Neural progenitor cell (in vitro differentiated cells): Measurements from ENCODE around the gene FKBP1B. TPM values are rescaled to one million over a fixed set of nuclear protein-coding genes. Genes with fewer than 3 reads are reported as not detected.

Source experiments
- DNase-seq: peaks from one replicate; pipeline ENCODE4 v3.0.0-alpha.2; 2016; ENCODE audit warnings: low spot score
- H2AFZ ChIP-seq: fragments of 200-600 bp; sonication (generic); replicated peaks from 2 replicates; pipeline ENCODE4 v1.6.1; 2016; ENCODE audit warnings: antibody characterized with exemption
- H3F3A ChIP-seq: fragments of 200-600 bp; sonication (generic); 2 replicates; pipeline ENCODE4 v1.6.1; 2016; ENCODE audit warnings: antibody characterized with exemption, low read depth
- H3K27ac ChIP-seq: fragments of 200-600 bp; sonication (generic); 2 replicates; pipeline ENCODE4 v1.5.1; 2016; ENCODE audit warnings: mild to moderate bottlenecking
- H3K27me3 ChIP-seq: fragments of 200-600 bp; sonication (generic); 2 replicates; pipeline ENCODE4 v1.6.1; 2016; ENCODE audit warnings: mild to moderate bottlenecking, moderate library complexity
- H3K36me3 ChIP-seq: fragments of 200-600 bp; sonication (generic); 2 replicates; pipeline ENCODE4 v1.5.1; 2016
- H3K4me1 ChIP-seq: fragments of 200-600 bp; sonication (generic); 2 replicates; pipeline ENCODE4 v1.6.1; 2016; ENCODE audit warnings: mixed run types
- H3K4me2 ChIP-seq: fragments of 200-600 bp; sonication (generic); 2 replicates; pipeline ENCODE4 v1.6.1; 2016
- H3K4me3 ChIP-seq: fragments of 200-600 bp; sonication (generic); 2 replicates; pipeline ENCODE4 v1.5.1; 2016
- H3K79me2 ChIP-seq: fragments of 200-600 bp; sonication (generic); 2 replicates; pipeline ENCODE4 v1.6.1; 2016; ENCODE audit warnings: low read depth
- H3K9ac ChIP-seq: fragments of 200-600 bp; sonication (generic); 2 replicates; pipeline ENCODE4 v1.6.1; 2016
- H3K9me3 ChIP-seq: fragments of 200-600 bp; sonication (generic); 2 replicates; pipeline ENCODE4 v1.5.1; 2016; ENCODE audit warnings: low read depth
- H4K20me1 ChIP-seq: fragments of 200-600 bp; sonication (generic); 2 replicates; pipeline ENCODE4 v1.6.1; 2016; ENCODE audit warnings: low read depth
- H3K27ac Mint-ChIP-seq: 3 replicates; pipeline ENCODE4 v1.8.0; 2021; ENCODE audit warnings: mixed read lengths
- H3K27me3 Mint-ChIP-seq: 2 replicates; pipeline ENCODE4 v1.8.0; 2022; ENCODE audit warnings: low read depth, mild to moderate bottlenecking, inconsistent platforms, moderate library complexity, mixed read lengths; ENCODE audit not compliant: insufficient read depth
- H3K36me3 Mint-ChIP-seq: 3 replicates; pipeline ENCODE4 v1.8.0; 2021; ENCODE audit warnings: mixed read lengths
- H3K4me1 Mint-ChIP-seq: 3 replicates; pipeline ENCODE4 v1.8.0; 2021; ENCODE audit warnings: mixed read lengths
- H3K4me3 Mint-ChIP-seq: 3 replicates; pipeline ENCODE4 v1.8.0; 2021; ENCODE audit warnings: mild to moderate bottlenecking, moderate library complexity, mixed read lengths
- H3K9me3 Mint-ChIP-seq: 3 replicates; pipeline ENCODE4 v1.8.0; 2020; ENCODE audit warnings: mixed read lengths
- CTCF ChIP-seq: fragments of 200-600 bp; sonication (generic); IDR thresholded peaks from 2 replicates; pipeline ENCODE4 v1.5.1; 2017; ENCODE audit warnings: antibody characterized with exemption, mild to moderate bottlenecking
- EZH2 ChIP-seq: fragments of 200-600 bp; sonication (generic); IDR thresholded peaks from 2 replicates; pipeline ENCODE4 v1.6.1; 2017; ENCODE audit warnings: antibody characterized with exemption, mild to moderate bottlenecking, moderate library complexity
- EZH2phosphoT487 ChIP-seq: fragments of 200-600 bp; sonication (generic); IDR thresholded peaks from 2 replicates; pipeline ENCODE4 v1.6.1; 2017; ENCODE audit warnings: antibody characterized with exemption
- total RNA-seq: library from RNA; depleted of rRNA; stranded (reverse); fragments of >200 nt; gene quantifications from 2 replicates; pipeline ENCODE4 v1.2.3, GENCODE V29; 2015; ENCODE audit warnings: low replicate concordance

The FKBP1B gene
- total RNA-seq, 1 donor from 2014 or later, result 46.0 TPM

GRCh38 chr2:24015562-24016375 is 33.8 kb upstream of the FKBP1B start:
- no peak overlapping the region for H3K4me2 ChIP-seq
- Mint-ChIP-seq H3K4me1 (peaks cover 7% of the 10 kb centered on the region), H3K36me3 (no peaks in the 10 kb centered on the region), H3K4me3 (no peak overlapping the region), H3K27me3 (peaks cover 9% of the 10 kb centered on the region), H3K9me3 (no peaks in the 10 kb centered on the region), H3K27ac (no peak overlapping the region)
- no peaks in the 10 kb centered on the region for H4K20me1 ChIP-seq
- no peak overlapping the region for H3K9ac ChIP-seq
- H3K36me3 ChIP-seq, result no peaks in the 10 kb centered on the region
- no peaks in the 10 kb centered on the region for H3K9me3 ChIP-seq
- no peaks in the 10 kb centered on the region for H3K79me2 ChIP-seq
- H2AFZ ChIP-seq, result no peak overlapping the region
- H3K4me1 ChIP-seq, result peaks cover 1% of the 10 kb centered on the region
- H3K4me3 ChIP-seq, result no peak overlapping the region
- no peaks in the 10 kb centered on the region for H3F3A ChIP-seq
- DNase-seq, result no peak
- peaks cover 6% of the 10 kb centered on the region for H3K27me3 ChIP-seq
- no peak overlapping the region for H3K27ac ChIP-seq
- TF ChIP-seq EZH2, result no peak
- no peak for TF ChIP-seq CTCF
- TF ChIP-seq EZH2phosphoT487, result no peak

DNA sequence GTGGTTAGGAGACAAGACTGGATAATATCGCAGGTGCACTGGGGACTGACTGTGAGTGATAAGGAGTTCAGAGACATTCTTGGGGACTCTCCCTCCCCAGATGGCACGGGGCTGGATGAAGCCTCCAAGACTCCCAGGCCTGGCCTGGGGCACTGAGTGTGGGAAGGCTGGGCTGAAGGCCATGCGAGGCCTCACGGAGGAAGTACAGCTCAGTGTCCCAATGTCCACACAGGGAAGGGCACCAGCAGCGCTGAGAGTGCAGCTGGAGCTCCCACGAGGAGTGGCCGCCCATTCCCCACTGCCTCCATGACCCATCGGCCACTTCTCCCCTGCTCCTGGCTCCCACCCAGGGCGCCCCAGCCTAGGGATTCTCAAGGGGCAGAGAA is 33.2 kb upstream of the FKBP1B start:
- Histone ChIP-seq H2AFZ (no peak overlapping the region), H3K36me3 (no peaks in the 10 kb centered on the region)
- no peak overlapping the region for H3K27ac Mint-ChIP-seq

GRCh38 chr2:24016853-24017703 is 32.5 kb upstream of the FKBP1B start:
- no peaks in the 10 kb centered on the region for H3K4me1 ChIP-seq
- no peak for TF ChIP-seq EZH2
- no peak for TF ChIP-seq EZH2phosphoT487
- TF ChIP-seq CTCF, result no peak
- no peak overlapping the region for H2AFZ ChIP-seq
- H3K9me3 Mint-ChIP-seq, result no peaks in the 10 kb centered on the region
- H3K4me2 ChIP-seq, result no peak overlapping the region
- H3K27me3 Mint-ChIP-seq, result peaks cover 4% of the 10 kb centered on the region
- H3K27ac ChIP-seq, result no peak overlapping the region
- no peaks in the 10 kb centered on the region for H3K79me2 ChIP-seq
- H4K20me1 ChIP-seq, result no peaks in the 10 kb centered on the region
- no peaks in the 10 kb centered on the region for H3K36me3 Mint-ChIP-seq
- no peaks in the 10 kb centered on the region for H3F3A ChIP-seq
- peaks cover 7% of the 10 kb centered on the region for H3K4me1 Mint-ChIP-seq
- H3K4me3 ChIP-seq, result no peak overlapping the region
- no peaks in the 10 kb centered on the region for H3K27me3 ChIP-seq
- no peaks in the 10 kb centered on the region for H3K36me3 ChIP-seq
- H3K9ac ChIP-seq, result no peak overlapping the region
- DNase-seq, result no peak
- H3K9me3 ChIP-seq, result no peaks in the 10 kb centered on the region
- H3K4me3 Mint-ChIP-seq, result no peak overlapping the region
- H3K27ac Mint-ChIP-seq, result no peak overlapping the region

More for the DNA sequence above, 33.2 kb upstream of the FKBP1B start:
- no peak overlapping the region for H3K27ac ChIP-seq
- Mint-ChIP-seq H3K36me3 (no peaks in the 10 kb centered on the region), H3K4me3 (no peak overlapping the region), H3K4me1 (peaks cover 7% of the 10 kb centered on the region), H3K27me3 (peaks cover 6% of the 10 kb centered on the region), H3K9me3 (no peaks in the 10 kb centered on the region)
- no peaks in the 10 kb centered on the region for H3F3A ChIP-seq
- no peaks in the 10 kb centered on the region for H3K79me2 ChIP-seq
- no peak for DNase-seq
- H3K9me3 ChIP-seq, result no peaks in the 10 kb centered on the region
- no peaks in the 10 kb centered on the region for H3K27me3 ChIP-seq
- TF ChIP-seq CTCF (no peak), EZH2phosphoT487 (no peak), EZH2 (no peak)
- H3K4me2 ChIP-seq, result no peak overlapping the region
- H3K9ac ChIP-seq, result no peak overlapping the region
- no peak overlapping the region for H3K4me3 ChIP-seq
- no peaks in the 10 kb centered on the region for H3K4me1 ChIP-seq
- H4K20me1 ChIP-seq, result no peaks in the 10 kb centered on the region
